IPS DF 19.7 (cell line): ENCODE measurements around the gene LRPAP1.
"Not testable (repeated sequence)": the region's sequence is repeated elsewhere in the genome, so short reads cannot be mapped to it uniquely, and the experiment has no call there.

Experiments used
- DNase-seq: peaks from one replicate; pipeline ENCODE4 v3.0.0-alpha.2; 2013; ENCODE audit warnings: low read depth, low spot score

The LRPAP1 gene

DNA sequence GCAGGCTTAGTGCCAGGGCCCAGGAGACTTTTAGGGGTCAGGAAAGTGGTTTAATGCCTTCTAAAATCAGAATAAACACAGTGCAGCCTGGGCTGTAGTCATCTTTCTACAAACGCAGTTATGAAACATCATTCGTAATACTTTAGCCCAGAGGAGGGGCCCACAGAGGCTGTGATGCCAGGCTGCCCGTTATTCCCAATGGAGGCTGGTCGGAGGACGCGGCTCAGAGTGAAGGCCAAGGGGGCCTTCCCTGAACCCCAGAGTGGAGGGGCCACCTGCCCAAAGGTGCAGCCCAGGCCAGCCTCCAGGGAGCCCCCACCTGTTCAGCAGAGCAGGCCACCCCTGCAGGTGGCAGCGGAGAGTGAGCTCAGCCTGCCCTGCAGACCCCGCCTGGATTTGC, 29.9 kb upstream of the LRPAP1 start:
- not testable (repeated sequence) for DNase-seq

DNA sequence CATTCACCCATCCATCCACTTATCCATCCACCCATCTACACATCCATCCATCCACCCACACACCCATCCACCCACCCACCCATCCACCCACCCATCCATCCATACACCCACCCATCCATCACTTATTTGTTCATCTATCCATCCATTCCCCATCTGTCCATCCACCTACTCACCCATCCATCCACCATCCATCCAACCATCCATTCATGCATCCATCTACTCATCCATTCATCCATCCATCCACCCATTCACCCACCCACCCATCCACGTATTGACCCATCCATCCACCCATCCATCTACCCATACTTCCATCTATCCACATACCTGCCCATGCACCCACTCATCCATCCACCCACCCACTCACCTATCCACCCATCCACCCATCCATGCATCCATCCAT, 28.2 kb upstream of the LRPAP1 start:
- DNase-seq = not testable (repeated sequence)

DNA sequence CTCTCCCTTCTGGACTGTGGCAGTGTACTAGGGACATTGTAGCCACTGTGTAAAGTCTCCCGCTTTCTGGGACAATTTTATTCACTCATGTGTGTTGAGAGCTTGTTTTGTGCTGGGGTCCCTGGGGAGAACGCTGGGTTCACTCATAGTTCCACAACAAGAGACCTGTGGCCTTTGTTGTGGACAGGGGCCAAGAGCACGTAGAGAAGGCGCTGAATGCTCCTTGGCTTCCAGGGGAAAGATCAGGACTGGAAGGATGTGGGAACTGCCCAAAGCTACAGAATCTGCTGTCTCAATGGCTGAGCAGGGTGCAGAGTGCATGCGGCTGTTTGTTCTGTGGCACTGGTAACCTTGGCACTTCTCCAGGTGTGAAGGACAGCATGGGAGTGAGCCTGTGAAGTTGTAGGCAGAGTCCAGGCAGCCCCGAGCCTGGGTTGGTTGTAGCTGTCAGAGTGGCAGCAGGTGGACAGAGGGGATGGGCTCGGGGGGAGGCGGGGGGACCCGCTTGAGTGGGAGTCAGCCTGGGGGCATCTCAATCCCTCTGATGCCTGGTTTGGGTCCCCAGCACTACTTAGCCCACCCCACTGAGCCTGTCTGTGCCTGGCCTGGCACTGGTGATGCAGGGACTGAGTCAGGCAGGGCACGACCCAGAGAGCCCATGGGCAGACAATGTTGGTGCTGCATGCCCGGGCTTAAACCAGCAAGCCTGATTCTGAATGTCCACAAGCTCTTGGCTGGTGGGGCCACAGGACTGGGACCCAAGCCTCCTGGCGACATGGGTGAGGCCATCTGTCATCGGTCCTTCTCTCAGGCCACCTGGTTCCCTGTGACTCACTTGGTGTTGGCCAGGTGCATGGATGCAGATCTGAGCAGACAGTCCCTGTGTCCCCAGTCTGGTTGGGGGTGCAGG, 27.4 kb upstream of the LRPAP1 start:
- DNase-seq = not testable (repeated sequence)

DNA sequence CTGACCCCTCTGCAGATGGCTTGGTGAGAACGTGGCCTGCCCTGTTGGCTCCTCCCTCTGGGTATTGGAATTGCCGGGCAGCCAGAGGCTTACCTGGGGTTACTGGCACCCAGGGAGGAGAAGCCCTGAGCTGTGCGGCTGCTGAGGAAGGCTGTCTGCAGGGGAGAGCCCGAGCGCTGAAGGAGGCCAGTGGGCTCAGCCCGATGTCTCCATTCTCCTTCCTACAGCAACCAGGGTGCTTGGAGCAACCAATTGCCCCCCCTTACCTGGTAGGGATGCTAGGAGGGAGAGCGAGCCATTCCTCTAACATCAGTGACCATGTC, 26.3 kb upstream of the LRPAP1 start:
- DNase-seq = not testable (repeated sequence)

DNA sequence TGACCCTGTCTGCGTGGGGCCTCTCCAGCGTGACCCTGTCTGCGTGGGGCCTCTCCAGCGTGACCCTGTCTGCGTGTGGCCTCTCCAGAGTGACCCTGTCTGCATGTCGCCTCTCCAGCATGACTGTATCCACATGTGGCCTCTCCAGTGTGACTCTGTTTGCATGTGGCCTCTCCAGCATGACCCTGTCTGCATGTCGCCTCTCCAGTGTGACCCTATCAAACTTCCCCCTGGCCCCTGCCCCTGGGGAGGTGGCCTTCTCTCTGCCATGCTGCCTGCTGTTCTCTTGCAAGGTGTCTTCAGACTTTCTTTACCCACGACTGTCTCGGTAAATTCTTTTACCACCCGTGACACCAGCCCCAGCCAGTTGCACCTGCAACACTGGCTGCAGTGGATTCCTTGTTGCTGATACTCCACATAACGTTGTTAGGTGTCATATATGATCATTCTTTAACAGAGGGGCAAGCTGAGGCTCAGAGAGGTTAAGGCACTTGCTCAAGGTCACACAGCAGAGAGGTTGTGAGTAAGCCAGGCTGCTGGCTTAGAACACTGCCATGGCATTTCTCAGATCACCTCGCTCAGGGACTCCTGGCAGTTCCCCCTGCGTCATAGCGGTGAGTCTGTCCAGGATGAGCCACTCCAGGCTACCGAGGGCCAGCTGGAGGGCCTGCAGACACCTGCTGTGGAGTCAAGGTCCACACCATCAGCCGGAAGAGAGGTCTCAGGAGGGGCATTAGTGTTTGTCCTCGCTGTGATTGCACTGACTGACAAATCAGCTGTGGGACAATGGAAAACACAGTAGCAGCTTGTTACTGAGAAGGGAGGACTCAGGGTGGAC, 25.7 kb upstream of the LRPAP1 start:
- not testable (repeated sequence) for DNase-seq

DNA sequence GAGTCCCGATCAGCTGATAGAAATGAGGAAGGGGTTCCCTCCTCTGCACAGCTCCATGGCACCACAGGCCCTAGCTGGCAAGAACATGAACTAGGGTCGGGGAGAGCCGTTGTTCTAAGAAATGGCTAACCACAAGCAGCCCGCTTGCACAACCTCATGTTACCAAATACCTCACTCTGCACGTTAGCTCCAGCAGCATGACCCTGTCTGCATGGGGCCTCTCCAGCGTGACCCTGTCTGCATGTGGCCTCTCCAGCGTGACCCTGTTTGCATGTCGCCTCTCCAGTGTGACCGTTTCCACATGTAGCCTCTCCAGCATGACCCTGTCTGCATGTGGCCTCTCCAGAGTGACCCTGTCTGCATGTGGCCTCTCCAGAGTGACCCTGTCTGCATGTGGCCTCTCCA, 24.9 kb upstream of the LRPAP1 start:
- DNase-seq = not testable (repeated sequence)

DNA sequence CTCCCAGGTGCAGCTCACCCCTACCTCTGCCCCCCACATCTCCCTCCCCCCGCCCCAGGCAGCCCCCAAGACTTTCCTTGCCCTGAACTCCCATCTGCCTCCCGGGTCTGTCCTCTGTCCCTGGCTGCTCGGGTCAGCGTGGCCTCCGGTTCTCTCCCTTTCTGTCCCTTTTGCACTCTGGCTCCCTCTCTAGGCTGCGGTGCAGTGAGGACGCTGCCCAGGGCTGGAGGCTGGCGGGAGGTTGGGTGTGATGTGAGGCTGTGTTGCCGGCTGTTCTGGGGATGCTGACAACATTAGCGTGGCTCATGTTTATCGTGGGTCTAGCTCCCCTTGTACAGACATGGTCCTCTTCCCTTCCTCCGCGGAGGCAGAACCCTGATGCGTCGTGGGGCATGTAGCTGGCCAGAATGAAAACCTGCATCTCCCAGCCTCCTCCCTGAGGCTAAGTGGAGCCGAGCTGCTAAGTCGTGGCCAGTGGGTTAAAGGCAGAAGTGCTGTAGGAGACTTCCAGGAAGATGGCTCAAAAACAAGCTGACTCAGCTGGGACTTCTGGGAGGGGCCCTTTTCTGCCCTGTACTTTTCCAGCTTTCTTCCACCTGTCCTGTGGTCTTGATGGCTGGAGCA, 24.1 kb upstream of the LRPAP1 start:
- DNase-seq = not testable (repeated sequence)

DNA sequence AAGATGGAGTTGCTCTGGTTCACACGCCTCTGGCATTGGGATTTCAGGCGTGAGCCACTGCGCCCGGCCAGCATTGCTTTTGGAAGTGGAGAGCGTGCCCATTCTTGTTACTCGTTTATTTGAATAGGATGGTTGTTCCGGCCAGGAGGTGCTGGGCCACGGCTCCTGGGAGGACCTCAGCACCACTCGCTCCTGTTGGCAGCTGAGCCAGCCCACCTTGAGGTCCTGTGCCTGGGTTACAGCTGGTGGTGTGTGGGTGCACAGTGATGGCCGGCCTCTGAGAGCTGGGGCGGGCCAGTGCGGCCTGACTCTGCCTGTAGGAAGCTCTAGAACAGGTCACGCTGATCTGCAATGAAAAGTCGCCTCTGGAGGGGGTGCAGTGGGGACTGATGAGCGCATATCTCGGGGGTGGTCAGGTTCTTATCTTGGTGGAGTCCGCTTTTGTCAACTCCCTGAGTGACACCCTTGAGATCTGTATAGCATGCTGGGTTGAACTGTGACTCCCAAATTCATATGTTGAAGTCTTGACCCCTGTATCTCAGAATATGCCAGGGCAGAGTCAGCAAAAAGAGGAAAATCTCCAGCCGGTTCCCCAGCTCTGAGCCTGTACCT, 23.3 kb upstream of the LRPAP1 start:
- not testable (repeated sequence) for DNase-seq

DNA sequence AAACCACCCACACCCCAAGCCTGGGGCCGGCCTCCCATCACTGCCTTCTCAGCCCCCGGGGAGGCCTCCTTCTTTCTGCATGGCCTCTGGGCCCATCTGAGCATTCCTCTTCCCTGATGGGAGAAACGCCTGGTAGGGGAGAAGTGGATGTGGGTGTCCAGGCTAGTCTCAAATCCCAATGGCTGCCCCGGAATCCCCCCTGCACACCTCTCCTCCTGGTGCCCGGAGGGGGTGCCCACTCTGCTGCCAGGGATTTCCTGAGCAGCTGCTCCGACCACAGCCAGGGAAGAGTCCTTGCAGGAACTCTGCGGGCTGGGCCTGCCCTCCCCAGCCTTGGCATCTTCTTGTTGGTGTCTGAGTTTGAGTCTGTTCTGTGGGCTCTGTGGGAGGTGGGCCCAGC, 19.1 kb upstream of the LRPAP1 start:
- not testable (repeated sequence) for DNase-seq

DNA sequence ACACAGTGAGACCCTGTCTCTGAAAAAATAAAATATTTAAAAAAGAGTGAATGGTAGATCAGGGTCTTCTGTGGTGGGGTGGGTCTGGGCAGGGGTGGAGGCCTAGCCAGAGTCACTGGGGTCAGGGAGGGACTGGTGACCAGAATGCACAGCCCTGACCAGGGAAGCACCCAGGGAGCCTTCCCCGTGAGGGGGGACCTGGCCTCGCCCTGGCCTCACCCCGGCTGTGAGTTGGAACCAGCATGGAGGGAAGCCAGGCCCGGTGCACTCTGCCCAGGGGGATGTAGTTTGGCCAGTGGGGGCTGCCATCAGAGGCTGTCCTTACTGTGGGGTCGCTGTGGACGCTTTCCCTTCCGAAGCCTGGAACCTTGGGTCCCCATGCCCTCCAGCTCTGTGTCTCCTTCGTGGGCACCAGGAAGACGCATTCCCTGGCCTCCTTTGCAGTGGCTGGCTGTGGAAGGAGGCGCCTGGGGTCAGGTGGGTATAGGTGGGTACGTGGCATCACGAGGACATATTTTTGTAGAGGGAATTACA, 18.6 kb upstream of the LRPAP1 start:
- not testable (repeated sequence) for DNase-seq

DNA sequence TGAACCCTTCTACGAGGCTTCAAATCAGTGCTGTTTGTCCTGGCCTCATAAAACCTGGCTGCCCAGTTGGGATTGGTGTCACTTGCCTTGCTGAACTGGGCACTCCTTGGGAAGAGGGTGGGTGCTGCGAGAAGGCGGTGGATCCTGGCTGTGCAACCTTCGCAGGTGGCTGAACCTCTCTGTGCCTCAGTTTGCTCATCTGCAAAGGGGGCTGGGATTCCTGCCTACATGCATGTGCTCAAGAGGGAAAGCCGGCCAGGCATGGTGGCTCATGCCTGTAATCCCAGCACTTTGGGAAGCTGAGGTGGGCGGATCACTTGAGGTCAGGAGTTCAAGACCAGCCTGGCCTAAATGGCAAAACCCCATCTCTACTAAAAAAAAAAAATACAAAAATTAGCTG, 17.8 kb upstream of the LRPAP1 start:
- DNase-seq = not testable (repeated sequence)

DNA sequence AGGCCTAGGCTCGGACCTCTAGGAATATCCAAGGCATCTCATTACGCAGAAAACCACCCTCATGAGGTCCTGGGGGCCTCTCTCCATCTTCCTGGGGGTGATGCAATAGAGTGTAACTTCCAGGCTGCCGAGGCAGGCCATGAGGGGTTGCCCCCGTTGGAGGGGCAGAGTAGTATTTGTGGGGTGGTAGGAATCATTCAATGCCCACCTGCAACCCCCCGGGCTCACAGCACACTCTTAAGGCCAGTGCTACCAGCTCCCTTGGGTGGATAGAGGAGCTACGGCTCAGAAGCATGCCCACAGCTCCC, 17.4 kb upstream of the LRPAP1 start:
- DNase-seq = not testable (repeated sequence)

DNA sequence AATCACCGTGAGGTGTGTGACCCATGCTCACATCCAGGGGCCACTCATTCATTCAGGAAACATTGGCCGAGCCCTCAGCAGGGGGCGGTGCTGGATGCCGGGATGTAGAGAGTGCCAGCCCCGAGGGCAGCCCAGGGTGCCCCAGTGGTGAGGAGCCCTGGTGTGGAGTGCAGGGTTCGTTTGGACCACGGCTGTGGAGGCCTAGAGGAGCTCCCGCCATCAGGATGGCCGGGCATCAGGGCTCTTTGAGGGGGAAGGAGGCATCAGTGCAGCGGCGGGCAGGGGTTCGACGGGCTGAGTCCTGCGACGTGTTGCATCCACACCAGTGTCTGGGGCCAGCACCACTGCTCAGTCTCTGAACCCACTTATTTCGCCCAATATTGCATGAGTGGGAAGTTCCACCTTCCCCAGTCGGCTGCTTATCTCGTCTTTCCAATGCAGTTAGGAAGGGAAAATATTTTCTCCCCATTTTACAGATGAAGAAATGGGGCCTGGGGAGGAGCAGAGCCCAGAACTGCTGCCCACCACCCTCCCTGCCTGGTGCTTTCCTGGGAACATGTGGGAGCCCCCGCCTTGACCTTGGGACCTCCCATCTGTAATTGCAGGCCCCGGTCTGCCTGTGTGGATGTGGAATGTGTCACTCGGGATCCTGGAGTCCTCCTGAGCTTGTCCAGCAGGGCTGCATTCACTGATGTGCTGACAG, 16.9 kb upstream of the LRPAP1 start:
- not testable (repeated sequence) for DNase-seq

DNA sequence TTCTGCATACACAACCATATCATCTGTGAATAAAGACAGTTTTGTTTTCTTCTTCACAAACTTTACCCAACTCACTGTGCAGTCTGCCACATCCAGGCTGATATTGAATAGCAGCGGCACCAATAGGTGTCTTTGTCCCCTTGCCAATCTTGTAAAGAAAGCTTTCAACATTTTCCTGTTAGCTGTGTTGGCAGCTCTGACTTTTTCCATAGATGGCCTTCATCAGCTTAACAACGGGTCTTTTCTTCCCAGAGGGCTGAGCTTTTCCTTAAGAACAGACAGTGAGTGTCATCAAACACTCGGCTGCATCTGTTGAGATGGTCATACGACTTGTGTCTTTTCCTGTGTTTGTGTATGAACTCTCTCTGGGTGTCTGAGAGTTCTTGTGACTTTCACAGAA, 14.5 kb upstream of the LRPAP1 start:
- DNase-seq = not testable (repeated sequence)

DNA sequence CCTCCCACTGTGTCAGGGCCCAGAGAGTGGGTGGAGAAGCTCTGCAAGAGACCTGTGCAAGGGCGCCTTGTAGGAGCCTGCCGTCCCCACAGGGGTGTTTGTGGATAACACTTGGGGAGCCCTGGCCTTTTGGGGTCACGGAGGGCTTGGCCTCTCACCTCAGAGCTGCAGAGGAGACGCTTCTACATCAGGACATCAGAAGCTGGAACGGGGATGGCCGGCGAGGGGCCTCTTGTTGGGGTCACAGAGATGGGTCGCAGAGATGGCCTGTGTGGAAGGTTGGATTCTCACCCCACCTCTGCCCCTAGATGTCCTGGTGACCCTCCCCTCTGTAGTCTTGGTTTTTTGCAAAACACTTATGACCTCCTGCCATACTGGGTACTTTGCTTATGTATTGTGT, 13.1 kb upstream of the LRPAP1 start:
- not testable (repeated sequence) for DNase-seq

DNA sequence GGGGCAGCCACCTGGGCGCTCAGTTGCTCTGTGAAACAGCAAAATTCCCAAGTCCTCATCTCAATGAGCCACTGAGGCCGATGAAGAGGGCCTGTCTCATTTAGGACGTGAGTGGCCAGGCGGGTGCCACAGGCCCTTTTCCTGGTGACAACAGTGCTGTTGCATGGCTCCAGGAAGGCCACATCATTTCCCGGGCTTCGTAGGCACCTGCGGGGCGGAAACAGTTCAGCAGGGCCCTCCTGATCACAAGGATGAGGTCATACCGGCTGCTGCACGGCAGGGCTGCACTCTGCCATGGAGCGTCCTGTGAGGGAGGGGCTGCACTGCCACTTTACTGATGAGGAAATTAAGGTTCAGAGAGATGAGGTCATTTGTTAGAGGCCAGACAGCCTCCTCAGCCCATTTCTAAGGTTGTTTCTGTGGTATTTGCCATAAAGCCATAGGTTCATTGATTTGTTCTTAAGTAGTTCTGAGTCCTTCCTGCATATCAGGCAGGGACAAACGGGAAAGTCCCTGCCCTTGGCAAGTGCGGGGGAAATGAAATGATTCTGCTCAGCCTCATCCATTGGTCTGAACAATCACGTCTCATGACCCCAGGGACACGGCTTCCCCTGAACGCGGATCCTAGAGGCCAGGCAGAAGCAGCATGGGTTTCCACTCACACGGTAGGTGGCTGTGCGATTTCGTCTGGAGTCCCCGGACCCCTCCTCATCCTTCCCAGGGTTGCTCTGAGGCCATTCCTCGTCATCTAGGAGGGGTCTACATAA, 12.2 kb upstream of the LRPAP1 start:
- not testable (repeated sequence) for DNase-seq

DNA sequence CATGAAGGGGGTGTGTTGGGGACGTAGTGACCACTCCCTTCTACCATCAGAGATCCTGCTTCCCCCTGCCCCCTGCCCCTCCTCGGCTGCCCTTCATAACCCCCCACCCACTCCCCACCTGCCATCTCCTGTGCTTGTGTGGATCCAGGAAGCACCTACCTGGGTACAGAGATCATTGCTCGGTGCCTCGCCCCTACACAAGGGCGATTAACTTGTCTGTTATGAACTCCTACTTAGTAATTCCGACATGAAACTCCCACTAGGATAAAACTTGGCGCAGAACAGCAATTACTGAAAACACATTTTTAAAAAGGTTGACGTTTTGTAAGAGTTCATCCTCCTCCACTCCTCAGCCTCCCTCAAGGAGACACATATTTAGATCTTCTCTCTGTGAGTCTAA, 11.2 kb upstream of the LRPAP1 start:
- DNase-seq = not testable (repeated sequence)

DNA sequence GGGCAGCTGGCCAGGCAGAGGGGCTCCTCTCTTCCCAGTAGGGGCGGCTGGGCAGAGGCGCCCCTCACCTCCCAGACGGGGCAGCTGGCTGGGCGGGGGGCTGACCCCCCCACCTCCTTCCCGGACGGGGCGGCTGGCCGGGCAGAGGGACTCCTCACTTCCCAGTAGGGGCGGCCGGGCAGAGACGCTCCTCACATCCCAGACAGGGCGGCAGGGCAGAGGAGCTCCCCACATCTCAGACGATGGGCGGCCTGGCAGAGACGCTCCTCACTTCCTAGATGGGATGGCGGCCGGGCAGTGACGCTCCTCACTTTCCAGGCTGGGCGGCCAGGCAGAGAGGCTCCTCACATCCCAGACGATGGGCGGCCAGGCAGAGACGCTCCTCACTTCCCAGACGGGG, 6.7 kb upstream of the LRPAP1 start:
- DNase-seq = not testable (repeated sequence)

DNA sequence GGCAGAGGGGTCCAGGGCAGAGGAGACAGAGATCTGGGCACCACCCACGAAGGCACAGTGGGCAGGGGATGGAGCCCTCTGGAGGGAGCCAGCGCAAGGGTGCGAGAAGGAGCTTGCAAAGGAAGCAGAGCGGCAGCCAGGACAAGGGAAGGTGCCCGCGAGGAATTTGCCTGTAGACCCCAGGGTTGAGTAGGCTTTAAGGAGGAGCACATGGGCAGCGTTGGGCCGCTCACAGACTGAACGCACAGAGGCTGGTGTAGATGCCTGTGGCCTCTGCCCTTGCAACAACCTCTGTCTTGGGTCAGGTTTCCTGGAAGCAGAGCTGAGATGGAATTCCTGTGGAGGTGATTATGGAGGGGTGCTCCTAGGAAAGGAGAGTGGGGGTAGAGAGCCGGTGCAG, 3.6 kb upstream of the LRPAP1 start:
- DNase-seq = not testable (repeated sequence)

DNA sequence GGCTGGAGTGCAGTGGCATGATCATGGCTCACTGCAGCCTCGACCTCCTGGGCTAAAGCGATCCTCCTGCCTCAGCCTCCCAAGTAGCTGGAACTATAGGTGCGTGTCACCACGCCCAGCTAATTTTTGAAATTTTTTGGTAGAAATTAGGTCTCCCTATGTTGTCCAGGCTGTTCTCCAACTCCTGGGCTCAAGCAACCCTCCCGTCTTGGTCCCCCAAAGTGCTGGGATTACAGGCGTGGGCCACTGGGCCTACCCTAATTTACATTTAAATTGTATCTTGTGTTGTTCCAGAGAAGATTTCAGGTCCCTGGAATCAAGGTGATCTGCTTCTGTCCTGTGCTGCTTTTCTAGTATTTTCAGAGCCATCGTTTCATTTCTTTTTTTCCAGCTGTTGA, 1.2 kb upstream of the LRPAP1 start:
- no peak for DNase-seq
